GM12891 (cell line): ENCODE results near the gene OSTM1.
A peak's percentile ranks its signal among the peaks of the same experiment; 100 is the strongest.

ENCODE experiments used
- DNase-seq: peaks from one replicate; pipeline ENCODE4 v3.0.0; 2011; ENCODE audit warnings: low spot score; ENCODE audit not compliant: insufficient read length
- FAIRE-seq: peaks from 2 replicates; lab custom pipeline; 2011; peaks lifted over from hg19 to GRCh38; lab: Jason Lieb, UNC
- PAX5 ChIP-seq: IDR thresholded peaks from 2 replicates; pipeline ENCODE4 v1.6.1; 2011; ENCODE audit warnings: low read length, moderate library complexity, mild to moderate bottlenecking; ENCODE audit not compliant: insufficient read depth, severe bottlenecking
- POLR2A ChIP-seq: IDR thresholded peaks from 2 replicates; pipeline ENCODE4 v1.6.1; 2011; ENCODE audit warnings: low read depth, low read length, control low read depth
- POLR2AphosphoS5 ChIP-seq: IDR thresholded peaks from 2 replicates; pipeline ENCODE4 v1.6.1; 2011; ENCODE audit warnings: low read depth, low read length, control low read depth
- POU2F2 ChIP-seq: IDR thresholded peaks from 2 replicates; pipeline ENCODE4 v1.6.1; 2011; ENCODE audit warnings: low read depth, mild to moderate bottlenecking, control low read depth, low read length, moderate library complexity
- SPI1 ChIP-seq: IDR thresholded peaks from 2 replicates; pipeline ENCODE4 v1.6.1; 2011; ENCODE audit warnings: low read depth, low read length, control low read depth
- TAF1 ChIP-seq: IDR thresholded peaks from 2 replicates; pipeline ENCODE4 v1.6.1; 2011; ENCODE audit warnings: low read depth, low read length, control low read depth

Gene OSTM1

DNA sequence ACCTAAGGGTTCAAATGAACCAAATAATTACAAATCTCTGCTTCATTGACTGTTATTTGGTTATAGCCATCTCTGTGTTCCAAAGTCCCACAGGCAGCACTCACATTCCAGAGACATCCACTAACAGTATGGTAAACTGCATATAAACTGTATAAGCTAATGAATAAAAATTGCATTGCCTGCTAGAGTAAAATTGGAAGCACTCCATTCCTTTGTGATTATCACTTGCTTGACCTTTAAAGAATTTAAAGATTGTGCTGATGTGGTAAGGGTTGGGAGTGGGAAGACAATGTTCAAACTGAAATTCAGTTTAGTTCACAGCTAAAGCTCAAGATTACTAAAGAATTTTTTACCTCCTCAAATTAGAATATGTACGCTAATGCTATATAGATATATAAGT lies 31.0 kb upstream of the OSTM1 start:
- TF ChIP-seq SPI1, result no peak
- no peak for TF ChIP-seq TAF1
- TF ChIP-seq PAX5, result no peak
- no peak for TF ChIP-seq POU2F2
- TF ChIP-seq POLR2A, result no peak
- no peak for TF ChIP-seq POLR2AphosphoS5
- FAIRE-seq (no peak), DNase-seq (no peak)

DNA sequence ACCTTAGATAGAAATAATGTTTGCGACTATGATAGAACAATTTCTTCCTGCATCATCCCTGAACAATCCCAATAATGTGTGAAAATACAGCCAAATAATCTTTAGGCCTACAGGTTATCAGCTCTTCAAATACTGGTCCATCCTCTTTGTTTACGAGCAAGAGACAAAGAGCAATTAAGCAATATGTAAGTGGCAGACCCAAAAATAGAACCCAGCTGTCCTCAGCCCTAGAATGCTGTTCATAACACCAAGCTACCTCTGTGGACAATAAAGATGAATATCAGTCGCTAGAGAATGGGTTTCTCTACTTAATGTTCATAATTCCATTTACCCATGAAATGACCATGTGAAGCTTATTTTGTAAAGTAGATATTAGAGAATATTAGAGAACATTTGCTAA lies 28.4 kb upstream of the OSTM1 start:
- DNase-seq (no peak), FAIRE-seq (no peak)
- TF ChIP-seq PAX5 (no peak), POLR2AphosphoS5 (no peak), SPI1 (no peak), TAF1 (no peak), POLR2A (no peak), POU2F2 (no peak)

DNA sequence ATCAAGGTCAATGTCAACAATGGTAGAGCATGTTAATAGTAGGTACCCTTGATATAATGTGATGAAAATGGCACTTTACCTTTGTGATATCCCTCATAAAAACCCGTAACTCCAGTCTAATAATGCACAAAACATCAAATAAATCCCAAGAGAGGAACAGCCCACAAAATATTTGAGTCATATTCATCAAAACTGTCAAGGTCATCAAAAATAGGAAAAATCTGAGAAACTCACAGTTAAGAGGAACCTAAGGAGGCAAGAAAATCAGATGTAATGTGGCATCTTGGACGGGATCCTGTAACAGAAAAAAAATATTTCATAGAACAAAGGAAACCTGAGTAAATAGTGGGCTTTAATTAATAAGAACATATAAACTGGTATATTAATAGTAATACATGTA lies 25.5 kb upstream of the OSTM1 start:
- FAIRE-seq (no peak), DNase-seq (no peak)
- TF ChIP-seq SPI1 (no peak), PAX5 (no peak), POLR2AphosphoS5 (no peak), POLR2A (no peak), TAF1 (no peak), POU2F2 (no peak)

DNA sequence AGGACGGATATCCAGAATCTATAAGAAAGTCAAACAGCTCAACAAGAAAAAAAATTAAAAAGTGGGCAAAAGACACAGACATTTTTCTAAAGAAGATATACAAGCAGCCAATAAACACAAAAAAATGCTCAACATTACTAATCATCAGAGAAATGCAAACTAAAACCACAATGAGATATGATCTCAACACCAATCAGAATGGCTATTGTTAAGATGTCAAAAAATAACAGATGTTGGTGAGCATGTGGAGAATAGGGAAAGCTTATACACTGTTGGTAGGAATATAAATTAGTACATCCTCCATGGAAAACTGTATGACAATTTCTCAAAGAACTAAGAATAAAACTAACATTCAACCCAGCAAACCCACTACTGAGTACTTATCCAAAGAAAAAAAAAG lies 23.3 kb upstream of the OSTM1 start:
- TF ChIP-seq POLR2AphosphoS5 (no peak), SPI1 (no peak), POU2F2 (no peak), TAF1 (no peak), POLR2A (no peak), PAX5 (no peak)
- DNase-seq (no peak), FAIRE-seq (no peak)

DNA sequence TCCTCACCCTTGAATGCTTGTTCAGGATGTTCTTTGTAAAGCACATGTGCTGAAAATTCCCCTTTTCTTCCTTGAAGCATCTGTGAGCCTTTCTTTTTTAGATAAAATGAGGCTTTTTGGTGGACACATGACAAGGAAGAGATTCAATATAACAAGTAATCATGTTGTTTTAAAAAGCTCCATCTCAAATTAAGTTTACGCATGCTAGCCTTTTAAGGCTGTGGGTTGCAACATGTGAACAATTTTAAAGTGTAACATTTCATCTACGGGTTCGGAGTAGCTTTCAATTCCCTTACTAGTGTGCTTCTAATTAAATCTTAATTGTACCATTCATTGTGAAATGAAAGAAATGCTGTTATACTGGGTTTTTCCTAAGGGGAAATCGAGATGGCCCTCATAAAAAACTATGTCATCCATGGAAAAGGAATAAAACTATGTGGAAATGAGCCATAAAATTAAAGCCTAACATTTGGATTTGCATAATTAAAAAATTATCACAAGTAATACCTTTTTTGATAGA lies 19.3 kb upstream of the OSTM1 start:
- DNase-seq (no peak), FAIRE-seq (no peak)
- no peak for TF ChIP-seq POU2F2
- TF ChIP-seq POLR2AphosphoS5, result no peak
- TF ChIP-seq POLR2A, result no peak
- no peak for TF ChIP-seq TAF1
- no peak for TF ChIP-seq SPI1
- no peak for TF ChIP-seq PAX5

DNA sequence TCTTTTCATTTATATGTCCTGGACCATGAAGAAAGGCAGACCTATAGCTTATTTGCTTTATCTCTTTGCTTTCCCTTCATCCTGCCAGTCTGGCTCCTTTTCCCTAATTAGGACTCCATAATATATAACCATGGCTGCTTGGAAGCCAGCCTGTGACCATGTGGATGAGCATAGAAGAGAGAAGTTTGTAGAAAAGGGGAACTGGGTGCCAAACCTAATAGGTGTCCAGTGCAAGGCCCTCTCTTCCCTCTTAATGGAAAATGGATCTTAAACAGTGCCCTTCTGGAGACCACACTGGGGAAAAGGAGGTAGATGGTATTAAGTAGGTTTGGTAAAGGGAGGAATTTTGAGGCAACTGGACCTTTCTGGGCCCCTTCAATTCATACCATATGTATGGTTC lies 16.7 kb upstream of the OSTM1 start:
- TF ChIP-seq SPI1, result peak; percentile 41; the same call in 1 of the 2 replicates
- no peak for TF ChIP-seq TAF1
- TF ChIP-seq POLR2AphosphoS5, result no peak
- TF ChIP-seq PAX5, result no peak
- TF ChIP-seq POLR2A, result no peak
- DNase-seq, result no peak
- no peak for FAIRE-seq

DNA sequence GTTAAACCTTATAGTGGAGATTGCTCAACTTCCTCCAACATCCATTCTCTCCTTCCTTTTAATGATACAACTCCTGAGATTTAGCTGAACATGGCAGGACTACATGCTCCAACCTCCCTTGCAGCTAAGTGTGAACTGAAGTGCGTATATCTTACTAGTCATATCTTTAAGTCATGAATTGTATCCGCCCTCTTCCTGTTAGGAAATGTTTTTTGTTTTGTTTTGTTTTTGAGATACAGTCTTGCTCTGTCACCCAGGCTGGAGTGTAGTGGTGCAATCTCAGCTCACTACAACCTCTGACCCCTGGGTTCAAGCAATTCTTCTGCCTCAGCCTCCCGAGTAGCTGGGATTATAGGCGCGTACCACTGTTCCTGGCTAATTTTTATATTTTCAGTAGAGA lies 8.8 kb upstream of the OSTM1 start:
- DNase-seq (no peak), FAIRE-seq (no peak)
- TF ChIP-seq POU2F2 (no peak), POLR2AphosphoS5 (no peak), PAX5 (no peak), TAF1 (no peak), SPI1 (no peak), POLR2A (no peak)

DNA sequence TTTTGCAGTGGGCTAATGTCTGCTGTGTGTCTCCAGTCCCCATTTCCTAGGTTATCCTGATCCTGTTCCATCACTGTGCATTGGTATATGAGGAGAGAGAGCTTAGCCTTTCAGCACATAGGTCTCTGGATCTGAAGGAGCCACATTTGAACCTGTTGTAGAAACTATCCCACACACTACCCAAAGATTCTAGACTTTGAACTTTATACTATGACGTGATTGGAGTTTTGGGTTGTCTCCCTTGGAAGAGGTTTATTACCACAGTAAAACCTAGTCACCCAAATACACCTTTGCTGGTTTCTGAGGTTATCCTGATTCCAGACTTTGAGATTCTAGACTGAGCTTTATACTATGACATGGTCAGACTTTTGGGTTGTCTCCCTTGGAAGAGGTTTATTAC lies 8.0 kb upstream of the OSTM1 start:
- TF ChIP-seq TAF1, result no peak
- no peak for TF ChIP-seq POU2F2
- no peak for TF ChIP-seq PAX5
- TF ChIP-seq POLR2AphosphoS5, result no peak
- TF ChIP-seq SPI1, result no peak
- TF ChIP-seq POLR2A, result no peak
- no peak for FAIRE-seq

DNA sequence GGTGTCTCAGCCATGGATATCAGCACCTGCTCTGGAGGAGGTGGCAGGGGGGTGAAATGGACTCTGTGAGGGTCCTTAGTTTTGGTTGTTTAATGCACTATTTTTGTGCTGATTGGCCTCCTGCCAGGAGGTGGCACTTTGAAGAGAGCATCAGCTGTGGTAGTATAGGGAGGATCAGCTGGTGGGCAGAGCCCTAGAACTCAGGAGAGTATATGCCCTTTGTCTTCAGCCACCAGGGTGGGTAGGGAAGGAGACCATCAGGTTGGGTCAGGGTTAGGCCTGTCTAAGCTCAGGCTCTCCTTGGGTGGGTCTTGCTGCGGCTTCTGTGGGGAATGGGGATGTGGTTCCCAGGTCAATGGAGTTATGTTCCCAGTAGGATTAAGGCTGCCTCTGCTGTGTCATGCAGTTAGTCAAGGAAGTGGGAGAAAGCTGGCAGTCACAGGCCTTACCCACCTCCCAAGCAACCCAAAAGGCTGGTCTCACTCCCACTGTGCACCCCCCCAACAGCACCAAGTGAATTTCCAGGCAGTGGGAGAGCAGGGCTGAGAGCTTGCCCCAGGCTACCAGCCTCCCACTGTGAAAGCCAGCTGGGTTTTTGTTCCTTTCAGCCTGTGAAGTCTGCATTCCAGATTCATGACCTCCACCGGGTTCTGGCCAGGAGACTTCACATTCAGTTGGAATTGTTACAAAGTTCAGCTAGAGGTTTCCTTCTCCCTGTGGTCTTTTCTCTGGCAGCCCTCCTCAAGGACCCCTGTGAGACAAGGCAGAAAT lies 5.7 kb upstream of the OSTM1 start:
- no peak for FAIRE-seq
- TF ChIP-seq TAF1 (no peak), POLR2AphosphoS5 (no peak), POLR2A (no peak), POU2F2 (no peak), SPI1 (no peak), PAX5 (no peak)
- DNase-seq, result no peak

More for the DNA sequence above, 8.0 kb upstream of the OSTM1 start:
- no peak for DNase-seq

DNA sequence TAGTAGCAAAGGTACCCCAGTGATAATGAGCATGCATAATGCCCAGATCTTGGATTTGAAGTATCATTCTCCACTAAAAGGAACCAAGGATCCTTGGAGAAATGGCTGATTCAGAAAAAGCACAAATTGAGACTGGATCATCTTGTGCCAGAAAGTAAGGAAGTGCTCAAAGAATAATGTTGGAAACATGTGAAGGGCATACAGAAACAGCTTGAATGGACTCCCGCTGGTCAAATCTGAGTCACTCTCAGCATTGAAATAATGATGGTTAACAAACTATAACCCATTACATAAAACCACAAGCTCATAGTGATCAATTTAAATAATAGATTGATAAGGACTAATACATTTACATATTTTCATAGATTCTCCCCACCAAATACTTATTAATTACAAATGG lies 3.6 kb upstream of the OSTM1 start:
- DNase-seq (no peak), FAIRE-seq (no peak)
- TF ChIP-seq POLR2AphosphoS5 (no peak), TAF1 (no peak), POLR2A (no peak), PAX5 (no peak), SPI1 (no peak), POU2F2 (no peak)
